ENCODE data around the gene KRTAP7-1. TPM values are rescaled to one million over a fixed set of nuclear protein-coding genes. Genes with fewer than 3 reads are reported as not detected.

KRTAP7-1 gene
- total RNA-seq, 4 donors from 2014 or later: not detected

DNA sequence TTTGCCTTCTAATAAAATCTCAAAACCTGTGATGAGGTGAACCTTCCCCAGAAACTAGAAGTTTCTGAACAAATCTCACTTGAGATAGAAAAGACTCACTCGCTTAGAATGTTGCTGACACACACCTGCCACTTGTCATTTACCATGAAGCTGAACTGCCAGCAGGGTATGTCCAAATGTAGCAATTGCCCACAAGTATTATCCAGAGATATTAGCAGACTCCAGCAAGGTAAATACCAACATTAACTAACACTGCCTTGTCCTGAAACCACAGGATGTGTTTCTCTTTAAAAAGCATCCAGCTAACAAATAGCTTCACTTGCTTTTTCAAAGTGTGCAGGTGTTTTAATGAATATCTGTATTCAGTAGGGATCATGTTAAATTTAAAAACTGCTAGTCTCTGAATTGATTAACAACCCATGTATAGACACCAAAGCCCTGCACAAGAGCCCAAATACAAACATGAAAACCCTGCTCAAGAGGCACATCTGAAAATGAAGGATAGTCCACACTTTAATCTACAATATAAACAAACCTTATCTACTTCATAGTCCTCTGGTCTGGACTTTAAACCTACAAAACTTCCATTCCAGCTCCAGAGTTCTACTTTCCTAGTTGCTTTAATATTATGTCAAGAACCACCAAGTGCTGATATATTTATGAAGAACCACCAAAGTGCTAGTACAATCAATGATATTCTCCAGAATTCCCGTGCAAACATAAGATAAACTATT is 35.8 kb downstream of the KRTAP7-1 start:
- no peak for TF ChIP-seq POLR2A (IDR thresholded peaks at IDR 0.05)
- TF ChIP-seq, protein P1, sequence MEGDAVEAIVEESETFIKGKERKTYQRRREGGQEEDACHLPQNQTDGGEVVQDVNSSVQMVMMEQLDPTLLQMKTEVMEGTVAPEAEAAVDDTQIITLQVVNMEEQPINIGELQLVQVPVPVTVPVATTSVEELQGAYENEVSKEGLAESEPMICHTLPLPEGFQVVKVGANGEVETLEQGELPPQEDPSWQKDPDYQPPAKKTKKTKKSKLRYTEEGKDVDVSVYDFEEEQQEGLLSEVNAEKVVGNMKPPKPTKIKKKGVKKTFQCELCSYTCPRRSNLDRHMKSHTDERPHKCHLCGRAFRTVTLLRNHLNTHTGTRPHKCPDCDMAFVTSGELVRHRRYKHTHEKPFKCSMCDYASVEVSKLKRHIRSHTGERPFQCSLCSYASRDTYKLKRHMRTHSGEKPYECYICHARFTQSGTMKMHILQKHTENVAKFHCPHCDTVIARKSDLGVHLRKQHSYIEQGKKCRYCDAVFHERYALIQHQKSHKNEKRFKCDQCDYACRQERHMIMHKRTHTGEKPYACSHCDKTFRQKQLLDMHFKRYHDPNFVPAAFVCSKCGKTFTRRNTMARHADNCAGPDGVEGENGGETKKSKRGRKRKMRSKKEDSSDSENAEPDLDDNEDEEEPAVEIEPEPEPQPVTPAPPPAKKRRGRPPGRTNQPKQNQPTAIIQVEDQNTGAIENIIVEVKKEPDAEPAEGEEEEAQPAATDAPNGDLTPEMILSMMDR (IDR thresholded peaks at IDR 0.05): no peak
- H3K36me3 ChIP-seq: no peaks in the 10 kb centered on the region
- intact Hi-C loops (cut with DNase I; ENCODE audit: low total_unique reads): no loop called here
- DNase-seq: no peak
- H3K27me3 ChIP-seq: no peaks in the 10 kb centered on the region
- no peaks in the 10 kb centered on the region for H3K4me1 ChIP-seq
- H3K9me3 ChIP-seq: no peaks in the 10 kb centered on the region
- no peak overlapping the region for H3K27ac ChIP-seq
- H3K4me3 ChIP-seq: no peak overlapping the region

- TF ChIP-seq POLR2A (IDR thresholded peaks at IDR 0.05): no peak
- TF ChIP-seq, protein P1 (IDR thresholded peaks at IDR 0.05): no peak
- H3K27me3 ChIP-seq: no peaks in the 10 kb centered on the region
- H3K27ac ChIP-seq: no peak overlapping the region
- intact Hi-C loops (cut with DNase I; ENCODE audit: low total_unique reads): no loop called here
- no peaks in the 10 kb centered on the region for H3K36me3 ChIP-seq
- H3K9me3 ChIP-seq: no peaks in the 10 kb centered on the region
- no peak for DNase-seq
- H3K4me3 ChIP-seq: no peak overlapping the region
- no peaks in the 10 kb centered on the region for H3K4me1 ChIP-seq
Observed at GRCh38 chr21:30779249-30779648, 50.3 kb downstream of the KRTAP7-1 start.

Small RNA genes lying within 50 kb of the gene (small RNA-seq; reads per million reads assigned to genes)
- gene KRTAP8-2P: not detected
- not detected for gene KRTAP8-3P

Other genes starting within 250 kb of the KRTAP7-1 start
- gene KRTAP22-2, start 239.4 kb downstream of the KRTAP7-1 start, total RNA-seq: not detected
- gene KRTAP6-3, start 237.3 kb downstream of the KRTAP7-1 start, total RNA-seq: not detected
- gene KRTAP6-2, start 230.9 kb downstream of the KRTAP7-1 start, total RNA-seq: not detected
- gene KRTAP22-1, start 228.7 kb downstream of the KRTAP7-1 start, total RNA-seq: not detected
- not detected for gene KRTAP6-1, start 215.8 kb downstream of the KRTAP7-1 start, total RNA-seq
- not detected for gene KRTAP20-1, start 213.3 kb downstream of the KRTAP7-1 start, total RNA-seq
- not detected for gene KRTAP20-4, start 209.1 kb downstream of the KRTAP7-1 start, total RNA-seq
- not detected for gene KRTAP20-2, start 194.6 kb downstream of the KRTAP7-1 start, total RNA-seq
- gene KRTAP20-3, start 186.9 kb downstream of the KRTAP7-1 start, total RNA-seq: not detected
- not detected for gene KRTAP21-3, start 111.0 kb downstream of the KRTAP7-1 start, total RNA-seq
- not detected for gene KRTAP21-2, start 82.5 kb downstream of the KRTAP7-1 start, total RNA-seq
- gene KRTAP21-1, start 74.3 kb downstream of the KRTAP7-1 start, total RNA-seq: not detected
- gene KRTAP8-1, start 16.5 kb downstream of the KRTAP7-1 start, total RNA-seq: not detected
- gene KRTAP11-1, start 51.8 kb upstream of the KRTAP7-1 start, total RNA-seq: not detected
- not detected for gene KRTAP19-8, start 208.7 kb upstream of the KRTAP7-1 start, total RNA-seq